Pancreas (tissue), 10 donors: ENCODE measurements around the gene H1-8. TPM values are rescaled to one million over a fixed set of nuclear protein-coding genes. Genes with fewer than 3 reads are reported as not detected.
A peak's percentile ranks its signal among the peaks of the same experiment; 100 is the strongest.

Experiments used
- ATAC-seq, 4 donors: fragments of 200-7000 bp; cut with Tn5 transposase; one replicate each; pipeline versions ENCODE4 v1.8.0 to v1.9.1; 2020; ENCODE audit warnings: mild to moderate bottlenecking in 4 of 4, moderate library complexity in 4 of 4
- DNase-seq, 6 donors: peaks; one replicate each; pipeline ENCODE4 v3.0.0-alpha.2; 2020
- FAIRE-seq: peaks from 2 replicates; lab custom pipeline; 2012; peaks lifted over from hg19 to GRCh38; lab: Jason Lieb, UNC
- H3K27ac ChIP-seq, 4 donors: fragments of 200-600 bp; sonication (generic); 1 replicate in 3 of 4; 2 replicates in 1 of 4; pipeline versions ENCODE4 v1.5.0 to v1.8.0; 2020
- H3K27me3 ChIP-seq, 4 donors: fragments of 200-600 bp; one replicate each; pipeline ENCODE4 v1.8.0; 2021
- H3K36me3 ChIP-seq, 3 donors: fragments of 200-600 bp; sonication (generic) in 1 of 3; one replicate each; pipeline versions ENCODE4 v1.5.0 to v1.8.0; 2020 to 2021
- H3K4me1 ChIP-seq, 3 donors: fragments of 200-600 bp; one replicate each; pipeline ENCODE4 v1.8.0; 2021
- H3K4me3 ChIP-seq, 4 donors: fragments of 200-600 bp; sonication (generic) in 2 of 4; one replicate each; pipeline versions ENCODE4 v1.5.0 to v1.8.0; 2020 to 2021
- H3K9me3 ChIP-seq, 4 donors: fragments of 200-600 bp; one replicate each; pipeline ENCODE4 v1.8.0; 2021
- WGBS, 2 donors: extraction: QIAGEN DNeasy Blood & Tissue Kit; methylation state at CpG; one replicate each; pipeline ENCODE4 v1.1.7; 2013; 5-methylcytosine and 5-hydroxymethylcytosine counted together
- intact Hi-C, 3 donors: fragments of 100-400 bp; cut with DNase I; formaldehyde crosslinking; loops; one replicate each; pipeline versions ENCODE4 v1.11.1 to v1.14.2; 2022
- polyA plus RNA-seq, 2 donors: library from polyadenylated mRNA; stranded (reverse); fragments of 200-250 nt; gene quantifications; one replicate each; pipeline ENCODE4 v1.2.3, GENCODE V29; 2013
- total RNA-seq, 6 donors: library from RNA; stranded (reverse); fragmentation: NEBNext Ultra II Directional in 4 of 6; extraction: Animal tissue kit (Norgen Biotek cat#: 25700) in 4 of 6; gene quantifications; one replicate each; pipeline versions ENCODE4 v1.2.1 to v1.2.4, GENCODE V29; 2021 to 2023
- TF ChIP-seq, protein P1 (sequence below), 4 donors: fragments of 200-600 bp; sonication (generic) in 3 of 4; IDR thresholded peaks; one replicate each; pipeline versions ENCODE4 v1.5.0 to v1.8.0; 2021; ENCODE audit warnings: antibody characterized with exemption in 4 of 4
- donor health status: healthy with polysubstance abuse.
- donor health status: DM: no; HTN: no; CAD: no; lungs with moderate emphysema.
- donor health status: DM: no; HTN: no; CAD: no.
- donor health status: control.
- donor health status: control.
- donor health status: Bipolar disorder and iron deficiency.
- donor health status: DM: yes; HTN: yes; CAD: no.
- donor health status: DM: no; HTN: no; CAD: no.
- donor health status: DM: no; HTN: no; CAD: no.
- donor health status: DM: yes; HTN: yes; CAD: no.

Gene H1-8
- total and polyA plus RNA-seq, 8 donors, result not detected

- Histone ChIP-seq H3K9me3 (no peaks in the 10 kb centered on the region), H3K27ac (no peak overlapping the region), H3K27me3 (no peaks in the 10 kb centered on the region), H3K4me1 (no peaks in the 10 kb centered on the region), H3K36me3 (no peaks in the 10 kb centered on the region), H3K4me3 (no peak overlapping the region)
- WGBS, 2 donors, result 34 to 41% methylated on average over 6 of the region's 6 CpGs
- TF ChIP-seq, protein P1, sequence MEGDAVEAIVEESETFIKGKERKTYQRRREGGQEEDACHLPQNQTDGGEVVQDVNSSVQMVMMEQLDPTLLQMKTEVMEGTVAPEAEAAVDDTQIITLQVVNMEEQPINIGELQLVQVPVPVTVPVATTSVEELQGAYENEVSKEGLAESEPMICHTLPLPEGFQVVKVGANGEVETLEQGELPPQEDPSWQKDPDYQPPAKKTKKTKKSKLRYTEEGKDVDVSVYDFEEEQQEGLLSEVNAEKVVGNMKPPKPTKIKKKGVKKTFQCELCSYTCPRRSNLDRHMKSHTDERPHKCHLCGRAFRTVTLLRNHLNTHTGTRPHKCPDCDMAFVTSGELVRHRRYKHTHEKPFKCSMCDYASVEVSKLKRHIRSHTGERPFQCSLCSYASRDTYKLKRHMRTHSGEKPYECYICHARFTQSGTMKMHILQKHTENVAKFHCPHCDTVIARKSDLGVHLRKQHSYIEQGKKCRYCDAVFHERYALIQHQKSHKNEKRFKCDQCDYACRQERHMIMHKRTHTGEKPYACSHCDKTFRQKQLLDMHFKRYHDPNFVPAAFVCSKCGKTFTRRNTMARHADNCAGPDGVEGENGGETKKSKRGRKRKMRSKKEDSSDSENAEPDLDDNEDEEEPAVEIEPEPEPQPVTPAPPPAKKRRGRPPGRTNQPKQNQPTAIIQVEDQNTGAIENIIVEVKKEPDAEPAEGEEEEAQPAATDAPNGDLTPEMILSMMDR (IDR thresholded peaks at IDR 0.05), result no peak
- no peak for FAIRE-seq
- intact Hi-C loops, result no loop called here
- DNase-seq, result no peak
- ATAC-seq, result peak in 1 of 4 donors; percentile 34
Observed at GRCh38 chr3:129530251-129530791, 12.7 kb upstream of the H1-8 start.

DNA sequence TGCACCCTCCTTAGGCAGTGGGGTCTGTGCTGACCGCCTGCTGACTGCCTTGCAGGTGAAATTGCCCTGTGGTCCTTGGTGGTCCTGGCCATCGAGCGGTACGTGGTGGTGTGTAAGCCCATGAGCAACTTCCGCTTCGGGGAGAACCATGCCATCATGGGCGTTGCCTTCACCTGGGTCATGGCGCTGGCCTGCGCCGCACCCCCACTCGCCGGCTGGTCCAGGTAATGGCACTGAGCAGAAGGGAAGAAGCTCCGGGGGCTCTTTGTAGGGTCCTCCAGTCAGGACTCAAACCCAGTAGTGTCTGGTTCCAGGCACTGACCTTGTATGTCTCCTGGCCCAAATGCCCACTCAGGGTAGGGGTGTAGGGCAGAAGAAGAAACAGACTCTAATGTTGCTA, 12.2 kb upstream of the H1-8 start:
- TF ChIP-seq, protein P1 (IDR thresholded peaks at IDR 0.05), result no peak
- no peaks in the 10 kb centered on the region for H3K4me1 ChIP-seq
- DNase-seq (peak in 1 of 6 donors; percentile 24), ATAC-seq (no peak), FAIRE-seq (no peak)
- intact Hi-C loops, result no loop called here
- no peak overlapping the region for H3K4me3 ChIP-seq
- no peaks in the 10 kb centered on the region for H3K27me3 ChIP-seq
- H3K36me3 ChIP-seq, result no peaks in the 10 kb centered on the region
- no peaks in the 10 kb centered on the region for H3K9me3 ChIP-seq
- H3K27ac ChIP-seq, result no peak overlapping the region
- 92 to 93% methylated on average over 13 of the region's 13 CpGs for WGBS, 2 donors

- no peak overlapping the region for H3K27ac ChIP-seq
- no peaks in the 10 kb centered on the region for H3K9me3 ChIP-seq
- 89 to 91% methylated on average over 11 of the region's 11 CpGs for WGBS, 2 donors
- H3K4me1 ChIP-seq, result no peaks in the 10 kb centered on the region
- ATAC-seq (no peak), DNase-seq (peak in 1 of 6 donors; percentile 20), FAIRE-seq (no peak)
- H3K4me3 ChIP-seq, result no peak overlapping the region
- TF ChIP-seq, protein P1 (IDR thresholded peaks at IDR 0.05), result no peak
- H3K27me3 ChIP-seq, result no peaks in the 10 kb centered on the region
- intact Hi-C loops, result no loop called here
- no peaks in the 10 kb centered on the region for H3K36me3 ChIP-seq
Observed at GRCh38 chr3:129531699-129532098, 11.3 kb upstream of the H1-8 start.

DNA sequence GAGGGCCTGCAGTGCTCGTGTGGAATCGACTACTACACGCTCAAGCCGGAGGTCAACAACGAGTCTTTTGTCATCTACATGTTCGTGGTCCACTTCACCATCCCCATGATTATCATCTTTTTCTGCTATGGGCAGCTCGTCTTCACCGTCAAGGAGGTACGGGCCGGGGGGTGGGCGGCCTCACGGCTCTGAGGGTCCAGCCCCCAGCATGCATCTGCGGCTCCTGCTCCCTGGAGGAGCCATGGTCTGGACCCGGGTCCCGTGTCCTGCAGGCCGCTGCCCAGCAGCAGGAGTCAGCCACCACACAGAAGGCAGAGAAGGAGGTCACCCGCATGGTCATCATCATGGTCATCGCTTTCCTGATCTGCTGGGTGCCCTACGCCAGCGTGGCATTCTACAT, 10.7 kb upstream of the H1-8 start:
- ATAC-seq (no peak), DNase-seq (peak in 1 of 6 donors; percentile 33), FAIRE-seq (no peak)
- H3K27ac ChIP-seq, result no peak overlapping the region
- TF ChIP-seq, protein P1 (IDR thresholded peaks at IDR 0.05), result no peak
- no peak overlapping the region for H3K4me3 ChIP-seq
- 89 to 94% methylated on average over 20 of the region's 20 CpGs for WGBS, 2 donors
- H3K9me3 ChIP-seq, result no peaks in the 10 kb centered on the region
- H3K36me3 ChIP-seq, result no peaks in the 10 kb centered on the region
- intact Hi-C loops, result no loop called here
- no peaks in the 10 kb centered on the region for H3K4me1 ChIP-seq
- H3K27me3 ChIP-seq, result no peaks in the 10 kb centered on the region

DNA sequence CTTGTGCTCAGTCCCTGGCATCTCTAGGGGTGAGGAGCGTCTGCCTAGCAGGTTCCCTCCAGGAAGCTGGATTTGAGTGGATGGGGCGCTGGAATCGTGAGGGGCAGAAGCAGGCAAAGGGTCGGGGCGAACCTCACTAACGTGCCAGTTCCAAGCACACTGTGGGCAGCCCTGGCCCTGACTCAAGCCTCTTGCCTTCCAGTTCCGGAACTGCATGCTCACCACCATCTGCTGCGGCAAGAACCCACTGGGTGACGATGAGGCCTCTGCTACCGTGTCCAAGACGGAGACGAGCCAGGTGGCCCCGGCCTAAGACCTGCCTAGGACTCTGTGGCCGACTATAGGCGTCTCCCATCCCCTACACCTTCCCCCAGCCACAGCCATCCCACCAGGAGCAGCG, 9.6 kb upstream of the H1-8 start:
- intact Hi-C loops, result no loop called here
- DNase-seq (peak in 1 of 6 donors; percentile 23), FAIRE-seq (no peak), ATAC-seq (no peak)
- TF ChIP-seq, protein P1 (IDR thresholded peaks at IDR 0.05), result no peak
- Histone ChIP-seq H3K9me3 (no peaks in the 10 kb centered on the region), H3K4me3 (no peak overlapping the region), H3K4me1 (no peaks in the 10 kb centered on the region), H3K27me3 (no peaks in the 10 kb centered on the region), H3K36me3 (no peaks in the 10 kb centered on the region), H3K27ac (no peak overlapping the region)
- WGBS, 2 donors, result 87 to 89% methylated on average over 16 of the region's 16 CpGs
